Neural cell (in vitro differentiated cells): Measurements from ENCODE around the gene ZBTB21. TPM values are rescaled to one million over a fixed set of nuclear protein-coding genes. Genes with fewer than 3 reads are reported as not detected.

Experiments
- H2AFZ ChIP-seq: fragments of 200-600, 300-800 bp; sonication (generic), shearing (Covaris generic); 2 replicates; pipeline ENCODE4 v1.6.0; 2014; ENCODE audit warnings: low read depth, mild to moderate bottlenecking, antibody characterized with exemption, low read length, moderate library complexity
- H3F3A ChIP-seq: fragments of 200-600 bp; shearing (Covaris generic); 2 replicates; pipeline ENCODE4 v1.6.1; 2016; ENCODE audit warnings: mild to moderate bottlenecking, moderate library complexity, mixed read lengths, antibody characterized with exemption, low read length; ENCODE audit not compliant: insufficient read depth, poor library complexity, severe bottlenecking
- H3K27ac ChIP-seq: fragments of 200-600, 300-800 bp; sonication (generic), shearing (Covaris generic); 2 replicates; pipeline ENCODE4 v1.5.1; 2014; ENCODE audit warnings: mild to moderate bottlenecking, low read length, moderate library complexity
- H3K27me3 ChIP-seq: fragments of 300-800, 200-600 bp; sonication (generic), shearing (Covaris generic); 2 replicates; pipeline ENCODE4 v1.6.0; 2014; ENCODE audit warnings: mild to moderate bottlenecking, low read depth, low read length, moderate library complexity; ENCODE audit not compliant: insufficient read depth
- H3K36me3 ChIP-seq: fragments of 300-800, 200-600 bp; sonication (generic), shearing (Covaris generic); 2 replicates; pipeline ENCODE4 v1.5.1; 2014; ENCODE audit warnings: mild to moderate bottlenecking, antibody characterized with exemption, low read length, moderate library complexity; ENCODE audit not compliant: insufficient read depth
- H3K4me2 ChIP-seq: fragments of 300-800, 200-600 bp; sonication (generic), shearing (Covaris generic); 2 replicates; pipeline ENCODE4 v1.6.0; 2014; ENCODE audit warnings: mild to moderate bottlenecking, low read length
- H3K4me3 ChIP-seq: fragments of 300-800, 200-600 bp; sonication (generic), shearing (Covaris generic); 2 replicates; pipeline ENCODE4 v1.5.1; 2014; ENCODE audit warnings: mild to moderate bottlenecking, low read length, moderate library complexity
- H3K79me2 ChIP-seq: fragments of 200-600 bp; shearing (Covaris generic); replicated peaks from 2 replicates; pipeline ENCODE4 v1.6.0; 2014; ENCODE audit warnings: mild to moderate bottlenecking, low read length, moderate library complexity; ENCODE audit not compliant: insufficient read depth
- H3K9ac ChIP-seq: fragments of 300-800, 200-600 bp; sonication (generic), shearing (Covaris generic); 2 replicates; pipeline ENCODE4 v1.6.1; 2016; ENCODE audit warnings: mild to moderate bottlenecking, low read length, mixed read lengths
- H3K9me2 ChIP-seq: fragments of 200-600 bp; shearing (Covaris generic); 2 replicates; pipeline ENCODE4 v1.6.1; 2016; ENCODE audit warnings: mild to moderate bottlenecking, low read length, mixed read lengths; ENCODE audit not compliant: insufficient read depth
- H3K9me3 ChIP-seq: fragments of 200-600, 300-800 bp; sonication (generic), shearing (Covaris generic); 2 replicates; pipeline ENCODE4 v1.6.1; 2016; ENCODE audit warnings: mild to moderate bottlenecking, mixed run types, low read length, moderate library complexity, mixed read lengths
- H4K20me1 ChIP-seq: fragments of 200-600 bp; shearing (Covaris generic); 2 replicates; pipeline ENCODE4 v1.6.1; 2016; ENCODE audit warnings: mild to moderate bottlenecking, mixed run types; ENCODE audit not compliant: insufficient read depth
- CTCF ChIP-seq: fragments of 450-650 bp; IDR thresholded peaks from 2 replicates; pipeline ENCODE4 v1.5.1; 2014; ENCODE audit warnings: antibody characterized with exemption, mild to moderate bottlenecking, moderate library complexity; ENCODE audit not compliant: poor library complexity, severe bottlenecking
- EP300 ChIP-seq: fragments of 450-650 bp; conservative IDR thresholded peaks from 2 replicates; pipeline ENCODE4 v1.6.1; 2014; ENCODE audit warnings: antibody characterized with exemption, mild to moderate bottlenecking, moderate library complexity; ENCODE audit not compliant: poor library complexity, severe bottlenecking
- EZH2 ChIP-seq: fragments of 200-600, 300-800 bp; shearing (Covaris generic), sonication (generic); IDR thresholded peaks from 2 replicates; pipeline ENCODE4 v1.6.1; 2014; ENCODE audit warnings: antibody characterized with exemption, low read length, borderline replicate concordance, mild to moderate bottlenecking; ENCODE audit not compliant: insufficient read depth, poor library complexity, severe bottlenecking
- MXI1 ChIP-seq: fragments of 450-650 bp; conservative IDR thresholded peaks from 2 replicates; pipeline ENCODE4 v1.6.1; 2014; ENCODE audit warnings: antibody characterized with exemption, mild to moderate bottlenecking; ENCODE audit not compliant: poor library complexity, severe bottlenecking
- POLR2AphosphoS5 ChIP-seq: IDR thresholded peaks from 2 replicates; pipeline ENCODE4 v1.6.1; 2012
- RAD21 ChIP-seq: fragments of 450-650 bp; conservative IDR thresholded peaks from 2 replicates; pipeline ENCODE4 v1.6.1; 2014; ENCODE audit warnings: antibody characterized with exemption, mild to moderate bottlenecking, moderate library complexity
- REST ChIP-seq: IDR thresholded peaks from 2 replicates; pipeline ENCODE4 v1.6.1; 2012; ENCODE audit warnings: borderline replicate concordance
- SMC3 ChIP-seq: fragments of 450-650 bp; conservative IDR thresholded peaks from 2 replicates; pipeline ENCODE4 v1.6.1; 2014; ENCODE audit warnings: antibody characterized with exemption, mild to moderate bottlenecking, moderate library complexity; ENCODE audit not compliant: poor library complexity
- TAF1 ChIP-seq: IDR thresholded peaks from 2 replicates; pipeline ENCODE4 v1.6.1; 2012; ENCODE audit warnings: low read depth
- polyA plus RNA-seq: library from polyadenylated mRNA; depleted of rRNA; stranded (reverse); fragments of >200 nt; gene quantifications from 2 replicates; pipeline ENCODE4 v1.2.3, GENCODE V29; 2014

Gene ZBTB21
- polyA plus RNA-seq, 1 donor from 2014 or later: 8.0 TPM

- no peaks in the 10 kb centered on the region for H3K27me3 ChIP-seq
- H3K4me3 ChIP-seq: peak overlapping the region; percentile 93
- peak overlapping the region; percentile 86 for H3K4me2 ChIP-seq
- TF ChIP-seq MXI1: peak; percentile 65
- TF ChIP-seq RAD21: peak; percentile 34
- no peak for TF ChIP-seq EZH2
- peak; percentile 48 for TF ChIP-seq SMC3
- TF ChIP-seq EP300: no peak
- TF ChIP-seq REST: no peak
- TF ChIP-seq POLR2AphosphoS5: no peak
- peaks cover 7% of the 10 kb centered on the region for H3K36me3 ChIP-seq
- H3F3A ChIP-seq: no peaks in the 10 kb centered on the region
- peak overlapping the region; percentile 98 for H3K27ac ChIP-seq
- peaks cover 5% of the 10 kb centered on the region for H4K20me1 ChIP-seq
- H3K9me2 ChIP-seq: no peaks in the 10 kb centered on the region
- H3K9me3 ChIP-seq: no peaks in the 10 kb centered on the region
- no peak overlapping the region for H2AFZ ChIP-seq
- peaks cover 45% of the 10 kb centered on the region for H3K79me2 ChIP-seq
- peak overlapping the region; percentile 85 for H3K9ac ChIP-seq
Measured at GRCh38 chr21:42009018-42009830, 936 bp downstream of the ZBTB21 start.

GRCh38 chr21:42007356-42007940, 2.7 kb downstream of the ZBTB21 start:
- peaks cover 10% of the 10 kb centered on the region for H3K36me3 ChIP-seq
- H3K9ac ChIP-seq: no peak overlapping the region
- H3K27ac ChIP-seq: no peak overlapping the region
- peaks cover 5% of the 10 kb centered on the region for H4K20me1 ChIP-seq
- no peaks in the 10 kb centered on the region for H3K9me2 ChIP-seq
- no peaks in the 10 kb centered on the region for H3K9me3 ChIP-seq
- H2AFZ ChIP-seq: no peak overlapping the region
- H3F3A ChIP-seq: no peaks in the 10 kb centered on the region
- no peaks in the 10 kb centered on the region for H3K27me3 ChIP-seq
- no peak overlapping the region for H3K4me3 ChIP-seq
- H3K79me2 ChIP-seq: peaks cover 45% of the 10 kb centered on the region
- TF ChIP-seq TAF1 (no peak), EZH2 (no peak), RAD21 (no peak), REST (no peak), SMC3 (no peak), POLR2AphosphoS5 (no peak), CTCF (no peak), MXI1 (no peak)
- no peak overlapping the region for H3K4me2 ChIP-seq
